Brain pericyte (primary cell): ENCODE measurements around the gene RECQL5.
"Not testable (repeated sequence)": the region's sequence is repeated elsewhere in the genome, so short reads cannot be mapped to it uniquely, and the experiment has no call there.

Source experiments
- DNase-seq: peaks from one replicate; pipeline ENCODE4 v3.0.0-alpha.2; 2012; ENCODE audit warnings: low read depth, low spot score

The RECQL5 gene

DNA sequence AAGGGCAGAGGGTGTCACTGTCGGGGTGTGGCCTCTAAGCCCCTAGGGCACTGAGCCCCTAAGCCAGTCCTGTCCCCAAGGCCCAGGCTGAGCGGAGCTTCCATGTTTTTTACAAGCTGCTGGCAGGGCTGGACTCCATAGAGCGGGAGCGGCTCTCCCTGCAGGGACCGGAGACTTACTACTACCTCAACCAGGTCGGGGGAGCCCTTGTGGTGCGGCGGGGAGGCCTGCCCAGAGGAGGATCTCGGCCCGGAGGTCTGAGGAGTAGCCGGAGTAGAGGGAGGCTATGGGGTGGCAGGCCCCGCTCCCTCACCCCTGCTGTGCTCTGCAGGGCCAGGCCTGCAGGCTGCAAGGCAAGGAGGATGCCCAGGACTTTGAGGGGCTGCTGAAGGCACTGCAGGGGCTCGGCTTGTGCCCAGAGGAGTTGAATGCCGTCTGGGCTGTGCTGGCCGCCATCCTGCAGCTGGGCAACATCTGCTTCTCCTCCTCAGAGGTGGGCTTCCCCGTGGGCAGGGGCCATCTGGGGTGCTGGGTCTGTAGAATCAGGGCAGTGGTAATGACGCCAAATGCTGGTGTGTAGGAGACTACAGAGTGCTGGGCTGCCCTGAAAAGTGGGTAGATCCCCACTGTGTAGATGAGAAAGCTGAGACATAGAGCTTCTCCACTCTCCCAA is 74.5 kb downstream of the RECQL5 start:
- no peak for DNase-seq

DNA sequence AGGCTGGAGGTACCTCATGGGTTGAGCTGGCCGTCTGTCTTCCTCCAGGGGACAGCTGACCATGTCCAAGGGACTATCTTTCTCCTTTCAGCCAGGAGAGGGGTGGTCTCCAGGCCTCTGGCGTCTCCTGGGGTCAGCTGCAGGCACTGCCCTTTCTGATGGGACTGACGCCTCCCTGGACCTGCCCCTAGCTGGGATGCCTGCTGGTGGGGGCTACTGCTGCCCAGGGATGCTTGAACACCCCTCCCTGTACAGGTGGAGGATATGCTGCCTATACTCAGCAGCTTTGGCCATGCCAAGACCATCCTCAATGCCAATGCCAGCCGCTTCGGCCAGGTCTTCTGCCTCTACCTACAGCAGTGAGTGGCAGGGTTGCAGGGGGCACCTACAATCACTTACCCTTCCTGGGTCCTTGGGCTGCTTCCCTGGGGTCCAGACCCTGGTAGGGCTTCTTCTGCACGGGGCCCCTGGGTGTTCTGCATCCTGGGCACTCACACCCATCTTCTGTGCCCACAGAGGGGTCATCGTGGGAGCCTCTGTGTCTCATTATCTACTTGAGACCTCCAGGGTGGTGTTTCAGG is 75.1 kb downstream of the RECQL5 start:
- no peak for DNase-seq

DNA sequence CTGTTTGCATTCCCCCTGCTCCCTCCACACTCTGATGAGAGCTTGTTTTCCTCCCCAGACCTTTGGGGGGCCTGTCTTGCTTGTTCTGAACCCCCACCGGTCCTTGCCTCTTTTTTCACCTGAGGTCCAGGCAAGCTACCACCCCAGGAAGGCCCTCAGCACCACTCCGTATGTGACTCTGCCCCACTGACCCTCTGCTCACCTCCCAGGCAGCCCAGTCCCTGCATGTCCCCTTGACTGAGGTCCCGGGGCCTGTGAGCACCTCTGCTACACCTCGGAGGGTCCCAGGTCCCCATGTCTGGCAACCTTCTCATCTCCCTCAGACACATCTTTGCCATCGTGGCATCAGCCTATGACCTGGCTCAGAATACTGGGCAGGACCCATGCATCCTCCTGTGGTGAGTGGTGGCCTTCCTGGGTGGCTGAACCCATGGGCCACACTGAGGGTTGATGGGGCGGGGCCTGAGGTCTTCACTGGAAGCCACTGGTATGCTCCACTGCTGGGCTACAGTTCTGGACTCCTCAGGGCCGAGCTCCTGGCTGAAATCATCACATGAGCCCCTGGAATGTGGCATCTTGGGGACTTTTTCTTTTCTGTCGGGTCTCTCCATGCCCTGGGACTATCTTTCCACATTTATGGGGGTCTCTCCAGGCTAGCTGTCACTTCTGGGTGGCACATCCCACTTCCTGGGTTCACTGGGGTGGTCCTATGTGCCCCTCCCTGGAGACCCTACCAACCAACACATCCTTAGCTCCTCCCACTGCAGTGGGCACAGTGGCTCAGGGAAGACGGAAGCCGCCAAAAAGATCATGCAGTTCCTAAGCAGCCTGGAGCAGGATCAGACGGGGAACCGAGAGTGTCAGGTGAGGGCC is 75.9 kb downstream of the RECQL5 start:
- no peak for DNase-seq

DNA sequence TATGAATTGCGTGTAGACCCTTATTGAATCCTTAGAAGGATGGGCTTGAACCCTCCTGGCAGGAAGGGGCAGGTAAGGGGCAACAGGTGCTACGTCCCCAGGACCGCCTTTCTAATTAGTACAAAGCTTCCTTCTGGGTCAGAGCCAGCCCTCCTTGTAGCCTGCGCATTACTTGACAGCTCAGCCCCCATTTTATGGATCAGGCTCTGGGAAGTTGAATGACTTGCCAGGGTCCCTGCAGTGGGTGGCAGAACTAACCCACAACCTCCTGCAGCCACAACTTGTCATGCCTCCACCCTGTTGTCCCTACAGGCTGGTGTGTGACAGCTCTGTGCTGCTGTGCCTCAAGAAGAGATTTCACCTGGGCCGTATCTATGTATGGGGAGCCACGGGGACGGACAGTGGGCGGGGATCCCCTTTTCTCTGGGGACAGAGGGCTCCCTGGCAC is 76.6 kb downstream of the RECQL5 start:
- no peak for DNase-seq

DNA sequence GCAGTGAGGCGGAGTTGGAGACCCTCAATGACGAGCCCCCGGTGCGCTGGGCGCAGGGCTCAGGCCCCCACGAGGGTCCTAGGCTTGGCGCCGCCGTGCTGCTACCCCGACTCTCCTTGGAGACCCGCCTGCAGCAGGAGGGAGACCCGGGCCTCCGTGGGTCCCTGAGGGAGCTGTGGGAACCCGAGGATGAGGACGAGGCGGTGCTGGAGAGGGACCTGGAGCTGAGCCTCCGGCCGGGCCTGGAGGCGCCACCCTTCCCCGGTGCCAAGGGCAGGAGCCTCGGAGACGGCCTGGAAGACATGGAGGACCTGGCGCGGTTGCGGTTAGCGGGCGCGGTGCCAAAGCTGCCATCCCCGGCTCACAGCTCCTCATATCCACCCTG is 77.0 kb downstream of the RECQL5 start:
- no peak for DNase-seq

DNA sequence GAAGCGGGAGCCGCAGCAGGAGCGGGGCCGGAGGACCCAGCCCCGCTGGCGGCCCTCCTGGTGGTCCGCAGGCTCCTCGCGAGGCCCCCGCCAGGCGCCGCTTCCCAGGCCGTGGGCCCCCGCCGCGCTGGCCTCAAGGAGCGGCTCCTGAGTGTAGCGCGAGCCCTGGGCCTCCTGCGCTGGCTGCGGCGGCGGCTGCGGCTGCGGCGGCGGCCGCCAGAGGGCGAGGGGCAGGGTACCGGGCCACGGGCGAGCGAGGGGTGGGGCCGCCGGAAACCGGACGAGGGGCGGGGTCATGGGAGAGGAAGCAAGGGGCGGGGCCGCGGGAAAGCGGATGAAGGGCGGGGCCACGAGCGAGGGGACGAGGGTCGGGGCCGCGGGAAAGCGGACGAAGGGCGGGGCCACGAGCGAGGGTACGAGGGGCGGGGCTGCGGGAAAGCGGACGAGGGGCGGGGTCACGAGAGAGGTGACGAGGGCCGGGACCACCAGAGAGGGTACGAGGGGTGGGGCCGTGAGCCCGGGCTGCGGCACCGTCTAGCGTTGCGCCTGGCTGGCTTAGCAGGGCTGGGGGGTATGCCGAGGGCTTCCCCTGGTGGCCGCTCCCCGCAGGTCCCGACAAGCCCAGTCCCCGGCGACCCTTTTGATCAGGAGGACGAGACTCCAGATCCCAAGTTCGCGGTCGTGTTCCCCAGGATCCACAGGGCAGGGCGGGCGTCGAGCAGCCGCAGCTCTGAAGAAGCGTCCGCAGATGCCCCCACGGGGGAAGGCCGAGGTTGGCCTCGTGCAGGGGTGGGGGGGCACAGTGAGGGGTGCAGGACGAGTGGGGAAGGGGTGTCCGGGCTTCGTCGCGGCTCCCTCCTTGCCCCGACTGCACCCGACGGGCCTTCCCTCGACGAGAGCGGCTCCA is 77.7 kb downstream of the RECQL5 start:
- no peak for DNase-seq

DNA sequence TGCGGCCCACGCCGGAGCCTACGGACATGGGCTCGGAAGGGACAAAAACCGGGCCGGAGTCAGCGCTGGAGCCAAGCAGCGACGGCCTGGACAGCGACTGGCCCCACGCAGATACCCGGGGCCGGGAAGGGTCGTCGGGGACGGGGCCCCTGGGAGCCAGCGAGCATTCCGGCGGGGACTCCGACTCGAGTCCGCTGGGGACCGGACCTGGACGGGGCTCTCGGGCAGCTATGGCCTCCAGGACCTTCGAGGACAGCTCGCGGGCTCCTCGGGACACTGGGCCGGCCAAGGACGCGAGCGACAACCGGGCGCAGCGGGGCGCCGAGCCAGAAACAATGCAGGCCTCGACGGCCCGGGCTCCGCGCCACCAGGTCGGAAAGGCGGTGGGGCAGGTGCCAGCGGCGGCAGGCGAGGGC is 78.3 kb downstream of the RECQL5 start:
- DNase-seq, result no peak

DNA sequence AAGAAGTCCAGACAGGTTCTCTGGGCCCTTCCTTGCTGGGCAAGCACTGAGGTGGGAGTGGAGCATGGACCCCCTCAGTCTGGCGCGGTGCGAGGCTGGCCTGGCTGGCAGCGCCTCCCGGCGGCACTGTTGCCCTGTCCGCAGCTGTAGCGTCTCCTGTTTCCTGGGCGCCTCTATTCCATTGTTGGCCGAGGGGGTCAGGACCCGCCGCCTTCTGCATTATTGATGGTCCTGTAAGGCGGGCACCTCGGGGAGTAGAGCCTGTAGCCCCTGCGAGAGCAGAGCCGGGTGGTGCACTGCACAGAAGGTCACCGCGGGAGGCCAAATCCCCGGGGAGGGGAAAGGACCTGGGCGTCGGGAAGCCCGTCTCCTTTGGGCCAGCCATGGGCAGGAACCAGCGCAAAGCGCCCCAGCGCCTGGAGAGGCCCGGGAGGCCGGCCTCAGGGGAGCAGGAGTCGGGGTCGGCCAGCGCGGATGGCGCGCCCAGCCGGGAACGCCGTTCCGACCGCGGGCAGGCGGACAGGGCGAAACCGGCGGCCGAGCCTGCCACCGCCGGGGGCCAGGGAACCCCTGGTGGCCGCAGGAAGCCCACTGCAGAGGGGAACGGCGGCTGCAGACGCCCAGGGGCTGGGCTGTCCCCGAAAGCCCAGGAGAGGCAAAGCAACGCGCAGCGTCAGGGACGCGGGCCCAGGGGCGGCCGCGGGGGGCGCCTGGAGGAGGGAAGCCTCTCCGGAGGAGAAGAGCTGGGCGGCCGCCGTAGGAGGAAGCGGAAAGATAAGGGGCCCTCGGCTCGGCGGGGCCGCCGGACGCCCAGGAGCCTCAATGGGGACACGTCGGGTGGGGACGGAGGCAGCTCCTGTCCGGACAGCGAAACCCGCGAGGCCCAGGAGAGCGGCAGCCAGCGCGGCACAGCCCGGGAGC is 79.0 kb downstream of the RECQL5 start, which contains the start of gene MYO15B:
TSS of gene MYO15B (plus strand) at position 126 of the 921 bp plus-strand sequence. CDS start at position 384, 258 bp downstream.
- DNase-seq, result no peak

DNA sequence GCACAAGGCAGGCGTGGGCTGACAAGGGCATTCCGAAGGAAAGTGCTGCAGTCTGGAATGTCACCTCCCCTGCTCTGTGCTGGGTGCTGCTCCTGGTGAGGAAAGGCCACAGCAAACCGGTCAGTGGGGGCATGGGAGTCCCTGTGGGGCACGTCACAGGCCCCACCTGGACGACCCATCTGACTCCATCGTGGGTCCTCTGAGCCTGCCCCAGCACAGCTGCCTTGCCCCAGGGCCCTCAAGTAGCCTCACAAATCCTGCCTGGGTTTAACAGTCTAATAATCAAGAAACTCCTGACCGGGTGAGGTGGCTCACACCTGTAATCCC is 82.1 kb downstream of the RECQL5 start:
- DNase-seq, result no peak

DNA sequence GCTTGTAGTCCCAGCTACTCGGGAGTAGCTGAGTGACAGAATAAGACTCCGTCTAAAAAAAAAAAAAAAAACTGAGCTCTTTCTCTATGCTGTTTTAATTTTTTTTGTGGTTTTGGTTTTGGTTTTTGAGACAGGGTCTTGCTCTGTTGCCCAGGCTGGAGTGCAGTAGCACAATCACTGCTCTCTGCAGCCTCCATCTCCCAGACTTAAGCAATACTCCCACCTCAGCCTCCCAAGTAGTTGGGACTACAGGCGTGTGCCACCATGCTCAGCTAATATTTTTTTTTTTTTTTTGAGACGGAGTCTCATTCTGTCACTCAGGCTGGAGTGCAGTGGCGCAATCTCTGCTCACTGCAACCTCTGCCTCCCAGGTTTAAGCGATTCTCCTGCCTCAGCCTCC is 83.8 kb downstream of the RECQL5 start:
- not testable (repeated sequence) for DNase-seq

DNA sequence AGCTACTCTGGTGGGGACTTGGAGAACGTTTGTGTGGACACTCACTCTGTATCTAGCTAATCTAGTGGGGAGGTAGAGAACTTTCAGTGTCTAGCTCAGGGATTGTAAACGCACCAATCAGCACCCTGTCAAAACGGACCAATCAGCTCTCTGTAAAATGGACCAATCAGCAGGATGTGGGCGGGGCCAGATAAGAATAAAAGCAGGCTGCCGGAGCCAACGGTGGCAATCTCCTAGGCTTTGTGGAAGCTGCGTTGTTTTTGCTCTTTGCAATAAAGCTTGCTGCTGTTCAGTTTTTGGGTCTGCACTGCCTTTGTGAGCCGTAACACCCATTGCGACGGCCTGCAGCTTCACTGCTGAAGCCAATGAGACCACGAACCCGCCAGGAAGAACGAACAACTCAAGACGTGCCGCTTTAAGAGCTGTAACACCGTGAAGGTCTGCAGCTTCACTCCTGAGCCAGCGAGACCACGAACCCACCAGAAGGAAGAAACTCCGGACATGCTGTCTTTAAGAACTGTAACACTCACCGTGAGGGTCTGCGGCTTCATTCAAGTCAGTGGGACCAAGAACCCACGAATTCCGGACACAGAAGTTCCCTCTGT is 85.7 kb downstream of the RECQL5 start:
- not testable (repeated sequence) for DNase-seq
